ENCODE measurements around the gene HECTD1.

DNA sequence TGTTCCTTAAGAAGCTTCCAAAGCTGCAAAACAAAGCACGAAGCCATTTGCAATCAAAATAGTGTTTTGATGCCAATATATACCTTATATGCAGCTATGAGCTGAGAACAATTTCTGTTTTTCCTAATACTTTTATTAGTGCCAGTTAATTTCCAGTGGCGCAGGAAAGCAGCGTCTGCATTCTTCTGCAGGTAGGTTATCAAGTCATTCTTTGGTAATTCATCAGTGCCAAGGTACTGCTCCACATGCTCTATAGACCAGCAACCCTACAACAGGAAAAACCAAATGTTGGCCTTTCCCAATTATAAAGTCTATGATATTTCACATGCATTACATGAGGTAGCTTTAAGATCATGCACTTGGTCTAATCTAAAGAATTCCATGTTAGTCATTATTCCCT, 93.8 kb downstream of the HECTD1 start:
- TF ChIP-seq, protein P1, sequence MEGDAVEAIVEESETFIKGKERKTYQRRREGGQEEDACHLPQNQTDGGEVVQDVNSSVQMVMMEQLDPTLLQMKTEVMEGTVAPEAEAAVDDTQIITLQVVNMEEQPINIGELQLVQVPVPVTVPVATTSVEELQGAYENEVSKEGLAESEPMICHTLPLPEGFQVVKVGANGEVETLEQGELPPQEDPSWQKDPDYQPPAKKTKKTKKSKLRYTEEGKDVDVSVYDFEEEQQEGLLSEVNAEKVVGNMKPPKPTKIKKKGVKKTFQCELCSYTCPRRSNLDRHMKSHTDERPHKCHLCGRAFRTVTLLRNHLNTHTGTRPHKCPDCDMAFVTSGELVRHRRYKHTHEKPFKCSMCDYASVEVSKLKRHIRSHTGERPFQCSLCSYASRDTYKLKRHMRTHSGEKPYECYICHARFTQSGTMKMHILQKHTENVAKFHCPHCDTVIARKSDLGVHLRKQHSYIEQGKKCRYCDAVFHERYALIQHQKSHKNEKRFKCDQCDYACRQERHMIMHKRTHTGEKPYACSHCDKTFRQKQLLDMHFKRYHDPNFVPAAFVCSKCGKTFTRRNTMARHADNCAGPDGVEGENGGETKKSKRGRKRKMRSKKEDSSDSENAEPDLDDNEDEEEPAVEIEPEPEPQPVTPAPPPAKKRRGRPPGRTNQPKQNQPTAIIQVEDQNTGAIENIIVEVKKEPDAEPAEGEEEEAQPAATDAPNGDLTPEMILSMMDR (IDR thresholded peaks at IDR 0.05): no peak
- no peak for TF ChIP-seq POLR2A (IDR thresholded peaks at IDR 0.05)

All from thyroid gland (tissue), 4 donors.